Endodermal cell (in vitro differentiated cells): Measurements from ENCODE around the gene GALNT2. TPM values are rescaled to one million over a fixed set of nuclear protein-coding genes. Genes with fewer than 3 reads are reported as not detected.

Source experiments
- DNase-seq: peaks from one replicate; pipeline ENCODE4 v3.0.0-alpha.2; 2017
- H3K27ac ChIP-seq: 2 replicates; pipeline ENCODE4 v1.5.1; 2013; ENCODE audit warnings: mild to moderate bottlenecking, low read depth, low read length, moderate library complexity
- H3K27me3 ChIP-seq: 2 replicates; pipeline ENCODE4 v1.6.1; 2013; ENCODE audit warnings: mild to moderate bottlenecking, low read length, moderate library complexity; ENCODE audit not compliant: insufficient read depth, control insufficient read depth, poor library complexity, severe bottlenecking
- H3K36me3 ChIP-seq: 2 replicates; pipeline ENCODE4 v1.7.0; 2013; ENCODE audit warnings: mild to moderate bottlenecking, low read length, moderate library complexity; ENCODE audit not compliant: control insufficient read depth, insufficient read depth
- H3K4me1 ChIP-seq: one replicate; pipeline ENCODE4 v1.7.0; 2013; ENCODE audit warnings: low read length; ENCODE audit not compliant: control insufficient read depth, insufficient read depth
- H3K4me3 ChIP-seq: 2 replicates; pipeline ENCODE4 v1.5.1; 2013; ENCODE audit warnings: mild to moderate bottlenecking, low read length, moderate library complexity
- H3K9ac ChIP-seq: 2 replicates; pipeline ENCODE4 v1.6.1; 2013; ENCODE audit warnings: mild to moderate bottlenecking, low read length, moderate library complexity; ENCODE audit not compliant: poor library complexity, severe bottlenecking; ENCODE audit errors: extremely low read depth
- H3K9me3 ChIP-seq: 2 replicates; pipeline ENCODE4 v1.6.1; 2013; ENCODE audit warnings: mild to moderate bottlenecking, low read length, moderate library complexity; ENCODE audit not compliant: control insufficient read depth
- H3K27ac Mint-ChIP-seq: 2 replicates; pipeline ENCODE4 v1.8.0; 2020; ENCODE audit warnings: mixed read lengths
- H3K27me3 Mint-ChIP-seq: 2 replicates; pipeline ENCODE4 v1.8.0; 2021; ENCODE audit warnings: mild to moderate bottlenecking, mixed read lengths; ENCODE audit not compliant: insufficient read depth
- H3K36me3 Mint-ChIP-seq: 2 replicates; pipeline ENCODE4 v1.8.0; 2020; ENCODE audit warnings: low read depth, mixed read lengths
- H3K4me1 Mint-ChIP-seq: 2 replicates; pipeline ENCODE4 v1.8.0; 2020; ENCODE audit warnings: mixed read lengths
- H3K4me3 Mint-ChIP-seq: 2 replicates; pipeline ENCODE4 v1.8.0; 2020; ENCODE audit warnings: mild to moderate bottlenecking, moderate library complexity, mixed read lengths
- H3K9me3 Mint-ChIP-seq: 2 replicates; pipeline ENCODE4 v1.8.0; 2020; ENCODE audit warnings: mild to moderate bottlenecking, mixed read lengths
- CTCF ChIP-seq: fragments of 200-600 bp; sonication (generic); conservative IDR thresholded peaks from 2 replicates; pipeline ENCODE4 v1.5.0; 2021; ENCODE audit warnings: antibody characterized with exemption, mild to moderate bottlenecking
- WGBS, 2 experiments: methylation state at CpG; one replicate each; pipeline versions ENCODE4 v1.1.5 to v1.1.7; 2013; ENCODE audit warnings: missing lambda C conversion rate in 2 of 2, mixed read lengths in 1 of 2; ENCODE audit not compliant: insufficient coverage in 1 of 2, insufficient read length in 1 of 2; 5-methylcytosine and 5-hydroxymethylcytosine counted together
- total RNA-seq, 2 donors: library from RNA; stranded (reverse); fragmentation: NEBNext Ultra II Directional in 1 of 2; extraction: Animal tissue kit (Norgen Biotek cat#: 25700) in 1 of 2; gene quantifications; 2 replicates in 1 of 2; 3 replicates in 1 of 2; pipeline ENCODE4 v1.2.1, GENCODE V29; 2021

The GALNT2 gene
- total RNA-seq, 2 donors from 2014 or later = 41.6 to 63.5 TPM

- no peak overlapping the region for H3K4me3 ChIP-seq
- Mint-ChIP-seq H3K4me1 (peaks cover 31% of the 10 kb centered on the region), H3K9me3 (no peaks in the 10 kb centered on the region), H3K27ac (peak overlapping the region; percentile 4), H3K4me3 (no peak overlapping the region), H3K36me3 (peaks cover 8% of the 10 kb centered on the region), H3K27me3 (no peaks in the 10 kb centered on the region)
- H3K9me3 ChIP-seq = no peaks in the 10 kb centered on the region
- H3K9ac ChIP-seq = no peak overlapping the region
- 89 to 94% methylated on average over 3 to 4 of the region's 5 CpGs for WGBS, 2 experiments
- no peak for DNase-seq
- no peak overlapping the region for H3K27ac ChIP-seq
- H3K36me3 ChIP-seq = no peaks in the 10 kb centered on the region
- no peak for TF ChIP-seq CTCF
- no peaks in the 10 kb centered on the region for H3K27me3 ChIP-seq
- H3K4me1 ChIP-seq = no peaks in the 10 kb centered on the region
These were observed 89.0 kb downstream of the GALNT2 start for GRCh38 chr1:230156068-230156467.

DNA sequence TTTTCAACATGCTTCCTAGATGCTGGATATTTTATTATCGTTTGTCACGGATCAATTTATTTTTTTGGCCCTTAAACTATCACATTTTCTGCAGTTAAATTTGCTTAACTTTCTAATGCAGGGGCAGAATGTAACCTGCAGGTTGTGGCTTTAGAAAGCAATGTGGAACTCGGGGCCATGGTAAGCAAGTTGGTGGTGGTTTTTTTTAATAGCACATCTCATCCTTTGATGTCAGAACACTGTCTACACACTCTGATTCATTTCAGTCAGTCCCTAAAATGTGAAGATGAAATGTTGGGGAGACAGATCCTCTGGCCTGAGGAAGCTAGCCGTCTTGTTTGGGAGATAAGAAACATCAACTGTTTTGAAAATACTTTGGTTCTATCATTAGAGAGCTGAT lies 89.5 kb downstream of the GALNT2 start:
- Mint-ChIP-seq H3K9me3 (no peaks in the 10 kb centered on the region), H3K27ac (no peak overlapping the region), H3K4me1 (peaks cover 31% of the 10 kb centered on the region), H3K27me3 (no peaks in the 10 kb centered on the region), H3K36me3 (peaks cover 6% of the 10 kb centered on the region), H3K4me3 (no peak overlapping the region)
- no peak overlapping the region for H3K4me3 ChIP-seq
- H3K27me3 ChIP-seq = no peaks in the 10 kb centered on the region
- TF ChIP-seq CTCF = no peak
- no peaks in the 10 kb centered on the region for H3K4me1 ChIP-seq
- 92 to 100% methylated on average over 2 to 4 of the region's 4 CpGs for WGBS, 2 experiments
- no peaks in the 10 kb centered on the region for H3K36me3 ChIP-seq
- H3K27ac ChIP-seq = no peak overlapping the region
- no peak overlapping the region for H3K9ac ChIP-seq
- H3K9me3 ChIP-seq = no peaks in the 10 kb centered on the region
- no peak for DNase-seq

DNA sequence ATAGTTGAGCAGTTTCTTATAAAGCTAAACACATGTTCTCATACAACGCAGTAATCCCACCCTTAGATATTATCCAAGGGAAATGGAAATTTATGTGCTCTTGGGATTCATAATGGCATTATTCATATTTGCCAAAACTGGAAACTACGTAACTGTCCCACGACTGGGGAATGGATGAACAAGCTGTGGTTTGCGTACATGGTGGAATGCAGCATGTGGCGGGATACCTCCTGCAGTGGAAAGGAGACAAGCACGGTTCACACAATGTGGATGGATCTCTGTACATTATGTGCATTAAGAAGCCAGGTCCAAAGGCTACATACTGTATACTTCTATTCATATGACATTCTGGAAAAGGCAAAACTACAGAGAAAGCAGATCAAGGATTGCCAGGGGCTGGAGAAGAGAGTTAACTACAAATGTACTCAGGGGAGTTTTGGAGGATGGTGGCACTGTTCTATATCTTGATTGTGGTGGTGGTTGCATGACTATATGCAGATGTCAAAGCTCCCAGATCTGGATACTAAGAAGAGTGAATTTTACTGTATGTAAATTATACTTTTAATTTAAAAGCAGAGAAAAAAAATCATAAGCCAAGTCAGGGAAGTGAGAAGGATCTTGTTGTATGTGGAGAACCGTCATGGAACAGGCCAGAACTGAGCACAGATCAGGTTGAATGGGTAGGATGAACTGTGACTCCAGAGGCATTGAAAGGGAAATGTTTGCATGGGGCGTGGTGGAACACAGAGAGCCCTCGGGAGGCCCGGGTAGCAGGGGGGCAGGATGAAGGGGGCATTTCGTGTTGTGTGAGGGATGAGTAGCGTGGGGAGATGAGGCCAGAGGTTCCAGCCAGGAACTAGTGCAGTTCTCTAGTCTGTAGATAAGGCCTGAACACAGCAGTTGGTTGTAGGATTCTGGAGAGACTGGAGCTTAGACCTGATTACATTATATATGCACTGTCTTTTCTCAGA lies 90.7 kb downstream of the GALNT2 start:
- WGBS, 2 experiments = 59 to 83% methylated on average over 8 to 12 of the region's 12 CpGs

More for the DNA sequence above, 90.7 kb downstream of the GALNT2 start:
- H3K27me3 ChIP-seq = no peaks in the 10 kb centered on the region
- no peak overlapping the region for H3K9ac ChIP-seq
- no peak for TF ChIP-seq CTCF
- no peak overlapping the region for H3K4me3 ChIP-seq
- no peaks in the 10 kb centered on the region for H3K4me1 ChIP-seq
- H3K27me3 Mint-ChIP-seq = no peaks in the 10 kb centered on the region
- H3K9me3 ChIP-seq = no peaks in the 10 kb centered on the region
- peaks cover 6% of the 10 kb centered on the region for H3K36me3 Mint-ChIP-seq
- H3K9me3 Mint-ChIP-seq = no peaks in the 10 kb centered on the region
- H3K27ac Mint-ChIP-seq = no peak overlapping the region
- peak overlapping the region; percentile 88 for H3K27ac ChIP-seq
- H3K4me3 Mint-ChIP-seq = no peak overlapping the region
- no peaks in the 10 kb centered on the region for H3K36me3 ChIP-seq
- peak; percentile 31 for DNase-seq
- peaks cover 31% of the 10 kb centered on the region for H3K4me1 Mint-ChIP-seq
